ENCODE data around the gene AKR1C1. TPM values are rescaled to one million over a fixed set of nuclear protein-coding genes. Genes with fewer than 3 reads are reported as not detected.

Gene AKR1C1
- total and polyA plus RNA-seq, 2 donors (not counting 1 experiment from before 2014, with no cell fraction given) = 118 to 154 TPM

- no peak overlapping the region for H3K9ac ChIP-seq (ENCODE audit: insufficient read depth, low read length)
- no peak overlapping the region for H3K4me2 ChIP-seq (ENCODE audit: extremely low read depth, insufficient read depth, low read length)
- H3K27ac ChIP-seq (ENCODE audit: insufficient read depth, low read length) = no peak overlapping the region
- H4K20me1 ChIP-seq (ENCODE audit: control insufficient read depth, extremely low read depth, insufficient read depth, low read length) = no peaks in the 10 kb centered on the region
- no peak overlapping the region for H3K4me3 ChIP-seq (replicated peaks in 1 of 4; ENCODE audit: control extremely low read depth in 1 of 4, insufficient read depth in 1 of 4, low read depth in 3 of 4, low read length in 4 of 4)
- no peaks in the 10 kb centered on the region for H3K27me3 ChIP-seq (ENCODE audit: control insufficient read depth, insufficient read depth, low read length)
- DNase-seq (ENCODE audit: low read depth in 2 of 2) = peak; percentile 46 to 51
- TF ChIP-seq CTCF (conservative IDR thresholded peaks at IDR 0.05 in 1 of 2, IDR thresholded peaks at IDR 0.05 in 1 of 2; ENCODE audit: low read depth in 1 of 2, low read length in 2 of 2) (peak; percentile 21 to 54), EZH2 (IDR thresholded peaks at IDR 0.05; ENCODE audit: low read length, missing control alignments) (no peak)
- no peaks in the 10 kb centered on the region for H3K79me2 ChIP-seq (ENCODE audit: control insufficient read depth, insufficient read depth, low read length)
- no peaks in the 10 kb centered on the region for H3K9me3 ChIP-seq (ENCODE audit: control insufficient read depth, insufficient read depth, low read depth, low read length)
- no peaks in the 10 kb centered on the region for H3K4me1 ChIP-seq (ENCODE audit: control insufficient read depth, extremely low read depth, insufficient read depth, low read length)
- H3K36me3 ChIP-seq (ENCODE audit: control insufficient read depth, insufficient read depth, low read length) = no peaks in the 10 kb centered on the region
- no peak overlapping the region for H2AFZ ChIP-seq (ENCODE audit: low read length)
Observed at GRCh38 chr10:4981722-4982471, 18.7 kb downstream of the AKR1C1 start.

- Histone ChIP-seq H3K9ac (ENCODE audit: insufficient read depth, low read length) (no peak overlapping the region), H3K4me1 (ENCODE audit: control insufficient read depth, extremely low read depth, insufficient read depth, low read length) (no peaks in the 10 kb centered on the region), H3K27me3 (ENCODE audit: control insufficient read depth, insufficient read depth, low read length) (no peaks in the 10 kb centered on the region), H3K4me3 (replicated peaks in 1 of 4; ENCODE audit: control extremely low read depth in 1 of 4, insufficient read depth in 1 of 4, low read depth in 3 of 4, low read length in 4 of 4) (no peak overlapping the region), H4K20me1 (ENCODE audit: control insufficient read depth, extremely low read depth, insufficient read depth, low read length) (no peaks in the 10 kb centered on the region), H3K79me2 (ENCODE audit: control insufficient read depth, insufficient read depth, low read length) (no peaks in the 10 kb centered on the region), H3K27ac (ENCODE audit: insufficient read depth, low read length) (no peak overlapping the region), H3K36me3 (ENCODE audit: control insufficient read depth, insufficient read depth, low read length) (no peaks in the 10 kb centered on the region), H3K9me3 (ENCODE audit: control insufficient read depth, insufficient read depth, low read depth, low read length) (no peaks in the 10 kb centered on the region), H2AFZ (ENCODE audit: low read length) (no peak overlapping the region), H3K4me2 (ENCODE audit: extremely low read depth, insufficient read depth, low read length) (no peak overlapping the region)
- no peak for TF ChIP-seq CTCF (conservative IDR thresholded peaks at IDR 0.05 in 1 of 2, IDR thresholded peaks at IDR 0.05 in 1 of 2; ENCODE audit: low read depth in 1 of 2, low read length in 2 of 2)
- TF ChIP-seq EZH2 (IDR thresholded peaks at IDR 0.05; ENCODE audit: low read length, missing control alignments) = no peak
- peak; percentile 9 to 35 for DNase-seq (ENCODE audit: low read depth in 2 of 2)
Observed at GRCh38 chr10:4982764-4983226, 19.6 kb downstream of the AKR1C1 start.

GRCh38 chr10:4983615-4984216 lies 20.5 kb downstream of the AKR1C1 start:
- H3K4me2 ChIP-seq (ENCODE audit: extremely low read depth, insufficient read depth, low read length) = no peak overlapping the region
- no peaks in the 10 kb centered on the region for H3K79me2 ChIP-seq (ENCODE audit: control insufficient read depth, insufficient read depth, low read length)
- DNase-seq (ENCODE audit: low read depth in 2 of 2) = no peak
- no peaks in the 10 kb centered on the region for H4K20me1 ChIP-seq (ENCODE audit: control insufficient read depth, extremely low read depth, insufficient read depth, low read length)
- H2AFZ ChIP-seq (ENCODE audit: low read length) = no peak overlapping the region
- no peaks in the 10 kb centered on the region for H3K4me1 ChIP-seq (ENCODE audit: control insufficient read depth, extremely low read depth, insufficient read depth, low read length)
- TF ChIP-seq CTCF (conservative IDR thresholded peaks at IDR 0.05 in 1 of 2, IDR thresholded peaks at IDR 0.05 in 1 of 2; ENCODE audit: low read depth in 1 of 2, low read length in 2 of 2) (no peak), EZH2 (IDR thresholded peaks at IDR 0.05; ENCODE audit: low read length, missing control alignments) (no peak)
- H3K36me3 ChIP-seq (ENCODE audit: control insufficient read depth, insufficient read depth, low read length) = no peaks in the 10 kb centered on the region
- H3K27me3 ChIP-seq (ENCODE audit: control insufficient read depth, insufficient read depth, low read length) = no peaks in the 10 kb centered on the region
- no peak overlapping the region for H3K27ac ChIP-seq (ENCODE audit: insufficient read depth, low read length)
- H3K9ac ChIP-seq (ENCODE audit: insufficient read depth, low read length) = no peak overlapping the region
- H3K9me3 ChIP-seq (ENCODE audit: control insufficient read depth, insufficient read depth, low read depth, low read length) = no peaks in the 10 kb centered on the region
- H3K4me3 ChIP-seq (replicated peaks in 1 of 4; ENCODE audit: control extremely low read depth in 1 of 4, insufficient read depth in 1 of 4, low read depth in 3 of 4, low read length in 4 of 4) = no peak overlapping the region
